HG02840 (cell line): ENCODE data around the gene IFNA17.
"Not testable (repeated sequence)": the region's sequence is repeated elsewhere in the genome, so short reads cannot be mapped to it uniquely, and the experiment has no call there.

Experiments used
- ATAC-seq: cut with Tn5 transposase; IDR thresholded peaks from one replicate; pipeline ENCODE4 v1.9.1; 2021; ENCODE audit warnings: mild to moderate bottlenecking, moderate library complexity, moderate number of reproducible peaks; ENCODE audit not compliant: unreplicated experiment, low FRiP score

Gene IFNA17

DNA sequence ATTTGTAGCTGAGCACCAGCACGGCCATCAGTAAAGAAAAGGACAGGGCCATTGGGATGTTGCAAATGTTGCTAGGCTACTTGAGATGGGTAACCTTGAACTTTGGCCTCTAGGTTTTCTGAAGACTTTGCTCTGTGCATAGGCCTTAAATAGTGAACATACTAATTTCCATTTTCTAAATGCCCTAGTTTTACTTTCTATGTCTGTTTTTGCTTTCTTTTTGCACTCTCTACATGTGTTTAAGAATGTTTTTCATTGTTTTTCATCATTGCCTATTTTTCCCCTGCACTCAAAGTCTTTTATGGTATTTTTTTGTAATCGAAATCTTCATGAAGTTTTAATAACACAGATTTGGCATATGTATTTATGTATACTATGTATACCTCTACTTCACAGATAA is at the start of gene IFNA17:
Gene IFNA17 (minus strand): TSS at position 101 of the 400 bp plus-strand sequence. CDS start 49 bp downstream, at position 52.
- no peak for ATAC-seq

DNA sequence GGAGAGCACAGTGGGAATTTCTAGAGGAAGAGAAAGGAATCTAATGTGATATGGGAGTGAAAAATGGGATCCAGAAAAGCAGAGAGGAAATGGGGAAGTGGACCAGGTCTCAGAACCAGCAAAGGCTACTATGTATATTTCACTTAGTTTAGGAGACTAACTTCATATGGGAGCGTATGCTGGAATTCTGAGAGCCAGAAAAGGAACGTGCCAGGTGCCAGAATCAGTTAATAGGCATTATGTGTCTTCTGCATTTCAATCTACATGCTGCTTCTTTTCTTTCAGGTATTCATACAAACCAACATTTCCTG is 40.3 kb upstream of the IFNA17 start:
- ATAC-seq: peak; percentile 10

DNA sequence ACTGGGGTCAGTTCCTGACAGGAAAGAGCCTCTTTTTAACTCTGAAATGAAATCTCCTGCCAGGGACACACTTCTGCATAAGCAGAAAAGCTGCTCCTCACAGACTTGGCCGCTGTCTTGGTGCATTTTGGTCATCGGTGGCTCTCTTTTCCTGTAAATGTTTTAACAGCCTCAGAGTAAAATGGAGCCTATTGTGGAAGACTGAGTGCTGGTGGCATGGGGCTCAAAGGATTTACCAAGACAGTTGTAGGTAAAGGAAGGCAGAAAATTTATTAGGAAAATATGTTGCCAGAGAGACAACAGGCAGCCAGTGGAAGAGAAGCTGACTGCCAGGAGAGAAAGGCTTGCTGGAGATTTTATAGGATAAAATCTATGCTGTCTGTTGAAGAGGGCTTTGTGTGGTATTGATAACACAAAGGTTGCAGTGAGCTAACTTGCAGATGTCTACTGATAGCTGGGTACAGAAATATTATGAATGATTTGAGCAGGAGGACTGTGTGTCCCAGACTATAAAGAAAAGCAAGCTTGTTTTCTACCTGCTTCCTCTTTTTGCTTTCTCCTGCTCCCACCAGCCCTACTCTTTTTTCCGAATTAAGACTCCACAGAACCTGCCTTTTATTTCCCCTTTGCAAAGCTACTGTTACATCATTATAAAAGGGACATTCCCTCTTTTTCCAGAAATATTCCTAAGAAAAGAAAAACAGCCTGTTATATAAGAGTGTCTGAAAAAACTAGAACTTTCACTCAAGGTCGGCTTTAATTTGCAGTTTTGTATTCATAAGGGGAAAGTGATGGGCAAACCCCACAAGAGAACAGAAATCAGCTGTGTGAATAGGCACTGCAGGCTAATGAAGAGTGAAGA is 39.7 kb upstream of the IFNA17 start:
- peak; percentile 54 for ATAC-seq

DNA sequence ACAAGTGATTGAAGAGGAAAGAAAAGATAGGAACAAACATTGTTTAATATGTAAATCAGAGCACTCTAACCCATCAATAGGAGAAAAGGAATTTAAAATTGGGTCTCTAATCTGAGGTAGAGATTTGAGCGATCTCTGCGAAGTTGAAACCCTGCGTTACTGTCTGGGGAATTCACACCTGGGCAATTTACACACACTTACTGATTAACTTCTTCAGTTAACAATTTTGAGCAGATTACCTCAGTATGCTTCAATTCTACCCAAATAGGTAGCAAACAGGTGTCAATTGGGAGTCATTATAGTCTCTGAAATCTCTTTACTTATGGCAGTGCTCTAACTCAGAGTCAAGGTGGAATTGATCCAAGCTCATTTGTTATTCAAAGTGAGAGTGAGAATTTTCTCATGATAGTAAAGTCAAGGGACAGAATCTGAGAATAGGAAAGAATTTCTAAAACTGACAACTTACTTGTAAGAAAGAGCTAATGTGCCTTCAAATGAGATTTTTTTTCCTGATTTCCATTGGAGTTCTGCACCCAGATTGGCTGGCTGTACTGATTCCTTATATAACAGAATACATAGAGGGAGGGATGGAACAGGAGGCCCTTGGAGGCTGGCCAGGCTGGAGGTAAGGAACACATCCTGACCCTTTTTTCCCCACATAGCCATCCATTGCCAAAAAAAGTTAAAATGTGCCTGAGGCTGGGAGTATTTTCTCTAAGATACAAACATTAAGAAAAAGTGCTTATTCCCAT is 38.9 kb upstream of the IFNA17 start:
- ATAC-seq: peak; percentile 58

DNA sequence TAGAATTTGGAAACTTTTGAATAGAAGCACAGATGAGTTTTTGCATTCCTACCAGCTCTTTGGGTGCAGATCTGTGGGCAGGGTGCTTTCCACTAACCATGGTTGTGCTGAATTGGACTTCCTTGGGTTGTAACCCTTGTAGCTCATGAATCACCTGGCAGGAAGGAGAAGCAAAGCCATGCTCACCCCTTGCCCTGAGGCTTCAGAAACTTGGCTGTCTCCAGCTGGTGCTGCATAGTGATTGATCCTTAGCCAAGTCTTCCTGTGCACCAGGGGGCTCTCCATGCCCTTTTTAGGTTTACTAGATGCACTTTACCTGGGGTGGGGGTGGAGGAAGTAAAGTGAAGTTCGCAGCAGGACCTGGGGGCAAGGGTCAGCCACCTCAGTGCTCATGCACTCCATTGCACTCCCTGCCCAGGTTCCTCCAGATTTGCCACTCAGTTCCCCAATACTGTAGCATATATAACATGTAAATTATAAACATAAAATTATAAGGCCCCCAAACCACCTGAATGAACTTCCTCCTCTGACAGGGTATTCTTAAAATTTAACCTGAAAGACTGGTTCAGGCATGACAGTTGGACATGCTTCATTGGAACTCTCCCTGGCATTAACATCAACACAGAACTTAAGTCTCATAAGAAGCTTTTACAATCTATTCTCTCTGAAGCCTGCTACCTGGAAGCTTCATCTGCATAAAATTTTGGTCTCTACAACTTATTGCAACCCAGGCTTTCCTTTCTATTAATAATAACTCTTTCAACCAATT is 37.6 kb upstream of the IFNA17 start:
- ATAC-seq: no peak

DNA sequence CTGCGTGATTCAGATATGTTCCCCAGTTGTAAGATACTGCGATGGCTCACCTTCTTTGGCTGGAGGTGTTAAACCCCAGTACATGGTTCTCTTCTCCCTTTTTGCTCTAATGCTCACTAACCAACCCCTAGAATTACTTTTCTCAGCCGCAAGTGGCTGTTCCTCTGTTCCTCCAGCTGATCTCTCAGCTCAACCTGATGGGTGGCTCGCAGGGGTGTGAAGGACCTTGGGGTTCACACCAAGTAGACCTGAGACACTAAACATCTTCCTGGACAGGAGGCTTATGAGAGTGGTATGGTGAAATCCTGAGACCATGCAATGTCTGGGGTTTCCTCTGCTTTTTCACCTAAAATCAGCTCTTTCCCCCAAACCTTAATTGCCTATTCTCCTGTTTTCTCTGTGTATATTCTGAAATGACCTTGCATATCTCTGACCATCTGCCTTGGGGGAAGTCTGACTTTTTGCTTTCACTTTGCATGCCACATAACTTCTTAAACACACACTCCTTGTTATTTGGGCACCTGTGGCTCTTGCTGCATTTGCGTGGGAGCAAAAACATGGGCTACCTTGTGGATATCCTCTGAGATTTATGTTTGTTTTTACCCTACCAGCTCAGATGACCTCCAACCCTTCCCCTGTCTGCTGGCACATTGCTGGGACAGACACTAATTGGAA is 27.7 kb upstream of the IFNA17 start:
- ATAC-seq: no peak

DNA sequence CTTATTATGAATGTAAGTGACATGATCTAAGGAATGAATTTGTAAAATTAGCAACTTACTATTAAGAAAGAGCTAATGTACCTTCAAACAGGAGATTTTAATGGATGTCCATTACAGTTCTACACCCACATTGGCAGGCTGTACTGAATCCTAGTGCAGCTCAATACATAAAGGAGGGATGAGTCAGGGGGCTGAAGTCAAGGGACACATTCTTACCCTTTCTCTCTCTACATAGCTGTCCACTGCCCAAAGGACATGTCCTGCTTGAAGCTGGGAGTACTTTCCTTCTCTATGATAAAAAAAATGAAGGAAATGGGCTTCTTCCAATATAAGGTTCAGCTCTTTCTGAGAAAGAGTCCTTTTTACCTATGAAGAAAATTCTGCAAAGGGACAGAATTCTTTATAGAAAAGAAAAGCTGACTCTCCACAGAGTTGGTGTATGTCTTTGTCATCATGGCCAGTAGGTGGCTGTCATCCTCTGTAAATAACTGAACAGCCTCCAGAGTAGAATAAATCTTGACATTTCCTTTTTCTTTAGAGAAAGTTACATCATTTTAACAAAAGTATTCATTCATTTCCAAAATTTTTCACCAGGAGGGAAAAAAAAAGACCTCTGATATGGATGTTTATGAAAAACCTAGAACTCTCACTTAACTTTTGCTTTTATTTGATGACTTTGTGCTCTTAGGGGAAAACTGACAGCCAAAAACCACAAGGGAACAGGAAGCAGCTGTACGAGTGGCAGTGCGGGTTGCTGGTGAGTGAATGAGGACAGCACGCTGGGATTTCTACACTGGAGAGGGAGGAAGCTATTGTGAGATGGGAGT is 24.9 kb upstream of the IFNA17 start:
- ATAC-seq: no peak

DNA sequence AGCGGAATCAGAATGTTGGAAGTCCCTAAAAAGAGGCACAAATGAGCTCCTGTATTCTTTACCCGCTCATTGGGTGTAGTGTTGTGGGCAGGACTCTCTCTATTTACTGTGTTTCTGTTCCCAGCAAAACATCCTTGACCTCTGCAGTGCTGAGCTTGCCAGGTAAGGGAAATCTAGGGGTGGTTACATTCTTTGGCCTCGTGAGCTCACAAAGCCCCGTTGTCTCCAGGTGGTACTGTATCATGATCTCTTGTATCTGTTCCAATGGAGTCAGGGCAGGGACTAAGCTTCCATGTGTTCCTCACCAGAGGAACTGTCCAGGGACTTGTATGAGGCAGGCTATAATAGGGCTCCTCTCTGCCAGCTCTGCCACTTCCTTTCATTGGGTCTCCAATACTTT is 23.6 kb upstream of the IFNA17 start:
- ATAC-seq: no peak

DNA sequence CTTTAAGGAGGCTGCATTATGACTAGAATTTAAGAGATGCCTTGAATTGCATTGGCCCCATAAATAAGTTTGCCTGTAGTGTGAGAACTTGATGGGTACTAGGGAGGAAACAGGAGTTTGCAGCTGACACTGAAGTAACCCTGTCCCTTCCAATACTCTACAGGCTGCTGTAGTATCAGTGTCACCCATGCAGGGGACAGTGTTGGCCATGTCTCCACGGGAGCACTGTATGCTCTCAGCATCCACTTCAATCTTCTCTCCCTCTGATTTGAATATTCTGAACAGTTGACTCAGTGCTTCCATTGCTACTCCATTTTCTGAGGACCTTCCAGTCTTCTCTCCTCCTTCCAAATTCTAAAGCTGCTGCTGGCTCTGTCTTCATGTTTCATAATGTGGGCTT is 23.2 kb upstream of the IFNA17 start:
- ATAC-seq: no peak

DNA sequence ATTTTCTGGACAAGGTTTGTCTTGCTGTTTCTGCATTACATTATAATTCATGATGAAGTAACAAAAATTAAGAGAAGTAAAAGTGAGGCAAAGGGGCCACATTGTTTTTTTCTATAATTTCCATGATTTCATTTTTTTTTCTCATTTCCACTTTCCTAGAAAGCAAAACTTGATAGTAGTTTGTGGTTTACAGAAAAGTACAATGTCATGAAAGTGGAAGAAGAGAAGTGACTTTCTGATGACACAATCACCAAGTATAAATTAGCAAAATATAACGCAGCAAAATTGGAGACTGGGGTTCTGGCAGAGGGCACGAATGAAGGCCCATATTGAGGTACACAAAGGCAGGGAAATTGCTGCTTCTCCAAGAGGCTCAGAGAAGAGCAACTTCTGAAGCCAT is 16.8 kb upstream of the IFNA17 start:
- no peak for ATAC-seq

DNA sequence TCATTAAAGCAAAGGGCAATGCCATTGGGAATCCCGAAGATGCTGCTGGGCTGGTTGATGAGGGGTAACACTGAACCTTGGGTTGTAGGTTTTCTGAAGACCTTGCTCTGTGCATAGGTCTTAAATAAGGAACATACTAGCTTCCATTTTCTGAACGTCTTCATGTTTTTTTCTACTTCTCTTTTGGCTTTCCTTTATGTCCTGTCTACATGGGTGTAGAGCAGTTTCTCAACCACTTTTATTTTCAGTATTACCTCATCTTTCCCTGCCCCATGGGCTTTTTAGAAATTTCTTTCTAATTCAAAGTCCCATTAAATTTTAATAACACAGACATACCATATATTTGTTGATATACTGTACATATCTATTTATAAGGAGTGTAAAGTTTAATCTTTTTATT is 11.9 kb upstream of the IFNA17 start, which contains the start of gene IFNA14:
Gene IFNA14 (minus strand): TSS at position 95 of the 400 bp plus-strand sequence. CDS start 70 bp downstream, at position 25.
- no peak for ATAC-seq

DNA sequence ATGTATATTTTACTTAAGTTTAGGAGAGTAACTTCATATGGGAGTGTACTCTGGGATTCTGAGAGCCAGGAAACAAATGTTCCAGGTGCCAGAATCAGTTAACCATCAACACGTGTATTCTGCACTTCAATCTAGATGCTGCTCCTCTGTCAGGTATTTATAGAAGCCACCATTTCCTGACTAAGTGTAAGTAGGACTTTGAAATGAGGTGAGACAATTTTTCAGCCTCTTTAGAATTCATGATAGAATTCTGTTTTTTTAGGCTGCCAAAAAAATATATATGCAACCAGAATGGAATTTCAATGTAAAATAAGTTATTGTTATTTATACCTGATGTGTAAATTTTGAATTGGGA is 8.3 kb upstream of the IFNA17 start:
- ATAC-seq: not testable (repeated sequence)

DNA sequence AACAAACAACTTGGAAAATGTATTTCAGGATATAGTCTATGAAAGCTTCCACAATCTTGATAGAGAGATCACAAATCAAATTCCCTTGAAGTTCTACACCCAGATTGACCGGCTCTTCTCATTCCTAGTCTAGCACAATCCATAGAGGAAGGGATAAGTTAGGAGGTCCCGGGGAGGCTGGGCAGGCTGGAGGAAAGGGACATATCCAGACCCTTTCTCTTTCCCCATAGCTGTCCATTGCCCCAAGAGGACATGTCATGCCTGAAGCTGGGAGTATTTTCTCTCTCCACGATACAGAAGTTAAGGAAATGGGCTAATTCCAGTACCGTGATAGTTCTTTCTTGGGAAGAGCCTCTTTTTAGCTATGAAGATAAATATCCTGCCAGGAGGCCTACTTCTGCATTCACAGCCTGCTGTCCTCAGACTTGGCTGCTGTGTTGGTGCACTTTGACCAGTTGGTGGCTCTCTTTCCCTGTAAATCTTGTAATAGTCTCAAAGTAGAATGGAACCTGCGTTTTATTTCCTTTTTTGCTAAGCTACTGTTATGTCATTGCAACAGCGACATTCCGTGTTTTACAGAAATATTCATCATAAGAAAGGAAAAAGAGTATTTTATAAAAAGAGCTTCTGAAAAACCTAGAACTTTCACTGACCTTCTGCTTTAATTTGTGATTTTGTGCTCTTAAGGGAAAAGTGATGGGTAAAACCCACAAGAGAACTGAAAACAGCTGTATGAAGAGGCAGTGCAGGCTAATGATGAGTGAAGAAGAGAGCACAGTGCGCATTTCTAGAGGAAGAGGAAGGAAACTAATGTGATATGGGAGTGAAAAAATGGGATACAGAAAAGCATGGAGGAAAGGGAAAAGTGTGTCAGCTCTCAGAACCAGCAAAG is 7.7 kb upstream of the IFNA17 start:
- ATAC-seq: peak; percentile 77

DNA sequence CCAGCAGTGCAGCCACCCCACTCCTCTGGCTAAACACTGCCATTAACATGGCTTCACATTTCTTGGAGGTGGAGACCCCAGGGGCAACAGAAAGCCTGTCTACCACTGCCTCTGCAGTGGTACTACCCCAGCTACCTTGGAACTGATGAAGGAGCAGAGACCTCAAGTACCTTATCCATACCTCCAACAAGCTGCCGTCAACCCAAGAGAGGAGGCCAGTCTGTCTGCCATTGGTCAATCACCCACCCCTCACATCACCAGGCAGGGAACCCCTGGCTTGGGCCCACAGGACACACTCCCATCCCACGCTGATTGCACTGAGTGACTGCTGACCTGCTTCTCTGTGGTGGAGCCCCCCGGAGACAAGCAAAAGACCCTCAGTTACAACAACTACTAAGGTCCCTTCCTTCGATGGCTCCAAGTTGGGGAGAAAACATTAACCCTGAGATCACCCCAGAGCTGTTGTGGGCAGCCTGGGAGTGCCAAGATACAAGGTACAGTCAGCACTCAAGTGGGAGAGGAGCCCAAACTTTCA is 6.2 kb upstream of the IFNA17 start:
- ATAC-seq: no peak

DNA sequence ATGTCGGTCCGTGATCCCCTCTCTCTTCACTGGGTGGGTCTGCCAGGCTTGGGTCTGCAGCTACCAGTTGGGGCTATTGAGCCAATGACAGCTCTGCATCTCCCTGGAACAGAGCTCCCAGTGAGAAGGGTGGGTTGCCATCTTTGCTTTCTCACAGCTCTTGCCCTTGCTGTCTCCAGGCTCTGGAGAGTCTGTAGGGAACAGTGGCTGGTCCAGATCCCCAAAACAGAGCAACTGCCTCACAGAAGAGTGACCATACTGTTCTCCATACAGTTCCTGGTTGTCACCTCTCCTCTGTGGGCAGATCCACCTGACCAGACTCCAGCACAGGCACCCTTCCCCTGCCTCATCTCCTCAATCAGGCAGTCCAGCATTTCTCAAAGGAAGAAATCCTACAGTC is 5.2 kb upstream of the IFNA17 start:
- ATAC-seq: no peak

DNA sequence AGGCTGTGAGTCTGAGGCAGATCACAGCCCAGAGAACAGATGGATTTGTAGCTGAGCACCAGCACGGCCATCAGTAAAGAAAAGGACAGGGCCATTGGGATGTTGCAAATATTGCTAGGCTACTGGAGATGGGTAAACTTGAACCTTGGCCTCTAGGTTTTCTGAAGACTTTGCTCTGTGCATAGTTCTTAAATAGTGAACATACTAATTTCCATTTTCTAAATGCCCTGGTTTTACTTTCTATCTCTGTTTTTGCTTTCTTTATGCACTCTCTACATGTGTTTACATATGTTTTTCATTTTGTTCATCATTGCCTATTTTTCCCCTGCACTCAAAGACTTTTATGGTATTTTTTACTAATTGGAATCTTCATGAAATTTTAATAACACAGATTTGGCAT is 10.8 kb downstream of the IFNA17 start, which contains the start of gene IFNA16:
Gene IFNA16 (minus strand): TSS at position 101 of the 400 bp plus-strand sequence. CDS start 6 bp downstream, at position 95.
- ATAC-seq: not testable (repeated sequence)

DNA sequence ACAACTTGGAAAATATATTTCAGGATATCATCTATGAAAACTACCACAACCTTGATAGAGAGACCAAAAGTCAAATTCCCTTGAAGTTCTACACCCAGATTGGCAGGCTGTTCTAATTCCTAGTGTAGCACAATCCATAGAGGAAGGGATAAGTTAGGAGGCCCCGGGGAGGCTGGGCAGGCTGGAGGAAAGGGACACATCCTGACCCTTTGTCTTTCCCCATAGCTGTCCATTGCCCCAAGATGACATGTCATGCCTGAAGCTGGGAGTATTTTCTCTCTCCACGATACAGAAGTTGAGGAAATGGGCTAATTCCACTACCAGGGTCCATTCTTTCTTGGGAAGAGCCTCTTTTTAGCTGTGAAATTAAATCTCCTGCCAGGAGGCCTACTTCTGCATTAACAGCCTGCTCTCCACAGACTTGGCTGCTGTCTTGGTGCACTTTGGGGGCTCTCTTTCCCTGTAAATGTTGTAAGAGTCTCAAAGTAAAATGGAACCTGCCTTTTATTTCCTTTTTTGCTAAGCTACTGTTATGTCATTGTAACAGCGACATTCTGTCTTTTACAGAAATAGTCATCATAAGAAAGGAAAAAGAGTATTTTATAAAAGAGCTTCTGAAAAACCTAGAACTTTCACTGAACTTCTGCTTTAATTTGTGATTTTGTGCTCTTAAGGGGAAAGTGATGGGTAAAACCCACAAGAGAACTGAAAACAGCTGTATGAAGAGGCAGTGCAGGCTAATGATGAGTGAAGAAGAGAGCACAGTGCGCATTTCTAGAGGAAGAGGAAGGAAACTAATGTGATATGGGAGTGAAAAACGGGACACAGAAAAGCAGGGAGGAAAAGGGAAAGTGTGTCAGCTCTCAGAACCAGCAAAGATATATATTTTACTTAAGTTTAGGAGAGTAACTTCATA is 14.4 kb downstream of the IFNA17 start:
- not testable (repeated sequence) for ATAC-seq
